Liver (tissue), 9 donors: ENCODE measurements around the gene ASPHD1. TPM values are rescaled to one million over a fixed set of nuclear protein-coding genes. Genes with fewer than 3 reads are reported as not detected.
A peak's percentile ranks its signal among the peaks of the same experiment; 100 is the strongest.

Source experiments
- DNase-seq: peaks from one replicate; pipeline ENCODE4 v3.0.0-alpha.2; 2017; ENCODE audit warnings: low spot score
- H3K27ac ChIP-seq, 2 donors: one replicate each; pipeline ENCODE4 v1.7.0; 2013; ENCODE audit warnings: inconsistent platforms in 2 of 2, low read length in 2 of 2, control low read depth in 1 of 2, low read depth in 1 of 2, mild to moderate bottlenecking in 1 of 2
- H3K27me3 ChIP-seq, 4 donors: one replicate each; pipeline versions ENCODE4 v1.6.1 to v1.7.0; 2013; ENCODE audit warnings: low read length in 3 of 4, inconsistent platforms in 1 of 4, mild to moderate bottlenecking in 1 of 4, moderate library complexity in 1 of 4; ENCODE audit not compliant: control insufficient read depth in 4 of 4, insufficient read depth in 4 of 4
- H3K36me3 ChIP-seq, 4 donors: one replicate each; pipeline versions ENCODE4 v1.6.1 to v1.7.0; 2013; ENCODE audit warnings: low read length in 3 of 4, mild to moderate bottlenecking in 3 of 4, low read depth in 1 of 4, moderate library complexity in 1 of 4; ENCODE audit not compliant: control insufficient read depth in 4 of 4, insufficient read depth in 3 of 4
- H3K4me1 ChIP-seq, 4 donors: one replicate each; pipeline versions ENCODE4 v1.6.1 to v1.7.0; 2013; ENCODE audit warnings: low read length in 3 of 4, mild to moderate bottlenecking in 3 of 4, moderate library complexity in 1 of 4; ENCODE audit not compliant: control insufficient read depth in 4 of 4, insufficient read depth in 4 of 4
- H3K4me3 ChIP-seq, 3 donors: one replicate each; pipeline versions ENCODE4 v1.6.1 to v1.7.0; 2013; ENCODE audit warnings: low read length in 3 of 3, control low read depth in 1 of 3, low read depth in 1 of 3, mild to moderate bottlenecking in 1 of 3
- H3K9ac ChIP-seq, 2 donors: one replicate each; pipeline ENCODE4 v1.7.0; 2013; ENCODE audit warnings: low read length in 2 of 2, mild to moderate bottlenecking in 2 of 2, moderate library complexity in 2 of 2, control low read depth in 1 of 2, low read depth in 1 of 2
- H3K9me3 ChIP-seq, 4 donors: one replicate each; pipeline versions ENCODE4 v1.6.1 to v1.7.0; 2013; ENCODE audit warnings: low read length in 3 of 4; ENCODE audit not compliant: control insufficient read depth in 4 of 4
- ATF3 ChIP-seq: IDR thresholded peaks from 2 replicates; pipeline ENCODE4 v1.6.1; 2016; ENCODE audit warnings: antibody characterized with exemption
- CTCF ChIP-seq: fragments of 150-350 bp; IDR thresholded peaks from 2 replicates; pipeline ENCODE4 v1.5.1; 2017; ENCODE audit warnings: improper control_type of control experiment, low read depth, low read length; ENCODE audit not compliant: missing input control
- FOXA2 ChIP-seq: IDR thresholded peaks from 2 replicates; pipeline ENCODE4 v1.6.1; 2016; ENCODE audit warnings: antibody characterized with exemption
- GABPA ChIP-seq, 2 donors: IDR thresholded peaks in 1 of 2; conservative IDR thresholded peaks in 1 of 2; 2 replicates each; pipeline ENCODE4 v1.6.1; 2016; ENCODE audit warnings: antibody characterized with exemption in 2 of 2, mild to moderate bottlenecking in 1 of 2, moderate library complexity in 1 of 2
- HNF4A ChIP-seq, 2 donors: conservative IDR thresholded peaks; 2 replicates each; pipeline ENCODE4 v1.6.1; 2016; ENCODE audit warnings: antibody characterized with exemption in 2 of 2, mild to moderate bottlenecking in 2 of 2
- HNF4G ChIP-seq: IDR thresholded peaks from 2 replicates; pipeline ENCODE4 v1.6.1; 2016; ENCODE audit warnings: antibody characterized with exemption
- RAD21 ChIP-seq, 2 donors: IDR thresholded peaks; 2 replicates each; pipeline ENCODE4 v1.6.1; 2016; ENCODE audit warnings: antibody characterized with exemption in 2 of 2, mild to moderate bottlenecking in 2 of 2
- REST ChIP-seq: IDR thresholded peaks from 2 replicates; pipeline ENCODE4 v1.6.1; 2016; ENCODE audit warnings: antibody characterized with exemption, mild to moderate bottlenecking
- RXRA ChIP-seq, 2 donors: IDR thresholded peaks; 2 replicates each; pipeline ENCODE4 v1.6.1; 2017 to 2018; ENCODE audit warnings: antibody characterized with exemption in 2 of 2, mild to moderate bottlenecking in 1 of 2
- YY1 ChIP-seq: IDR thresholded peaks from 2 replicates; pipeline ENCODE4 v1.6.1; 2016; ENCODE audit warnings: antibody characterized with exemption, mild to moderate bottlenecking
- ZBTB33 ChIP-seq: IDR thresholded peaks from 2 replicates; pipeline ENCODE4 v1.6.1; 2016; ENCODE audit warnings: antibody characterized with exemption
- WGBS: extraction: QIAGEN DNeasy Blood & Tissue Kit; methylation state at CpG from one replicate; pipeline ENCODE4 v1.1.7; 2013; 5-methylcytosine and 5-hydroxymethylcytosine counted together
- polyA plus RNA-seq, 2 donors: library from polyadenylated mRNA; stranded (reverse) in 1 of 2; unstranded in 1 of 2; fragments of 200-250 nt in 1 of 2; fragments of >200 nt in 1 of 2; fragmentation: Nextera tagmentation in 1 of 2; extraction: Ambion mirVana in 1 of 2; gene quantifications; one replicate each; pipeline versions ENCODE4 v1.2.1 to v1.2.3, GENCODE V29; 2013 to 2015
- total RNA-seq, 2 donors: library from RNA; depleted of rRNA; stranded (reverse); fragments of >200 nt; gene quantifications; one replicate each; pipeline ENCODE4 v1.2.3, GENCODE V29; 2014
- donor health status: healthy.
- donor health status: healthy.
- donor health status: healthy.
- donor health status: healthy.
- donor health status: healthy.

Gene ASPHD1
- total and polyA plus RNA-seq, 4 donors, result 0.25 to 0.28 TPM; not detected in 2

GRCh38 chr16:29898804-29899515 lies 1.3 kb upstream of the ASPHD1 start:
- H3K9me3 ChIP-seq, result no peaks in the 10 kb centered on the region
- H3K27me3 ChIP-seq, result peaks cover 0 to 6% (median 1%) of the 10 kb centered on the region in 4 donors
- H3K9ac ChIP-seq, result no peak overlapping the region
- DNase-seq, result no peak
- 2% methylated on average over 25 of the region's 25 CpGs for WGBS
- no peaks in the 10 kb centered on the region for H3K36me3 ChIP-seq
- peak overlapping the region in 1 of 3 donors; percentile 5 for H3K4me3 ChIP-seq
- H3K27ac ChIP-seq, result no peak overlapping the region
- no peak for TF ChIP-seq ATF3
- no peak for TF ChIP-seq RXRA (IDR thresholded peaks at IDR 0.05)
- H3K4me1 ChIP-seq, result peaks cover 2 to 12% (median 6%) of the 10 kb centered on the region in 4 donors

- H3K27ac ChIP-seq, result no peak within 1 kb of the TSS
- peak; percentile 85 for DNase-seq
- H3K9me3 ChIP-seq, result no peaks in the 10 kb centered on the region
- H3K36me3 ChIP-seq, result no peaks in the 10 kb centered on the region
- no peak within 1 kb of the TSS for H3K9ac ChIP-seq
- TF ChIP-seq GABPA (IDR thresholded peaks at IDR 0.05 in 1 of 2, conservative IDR thresholded peaks at IDR 0.05 in 1 of 2), result no peak
- peak; percentile 98 for TF ChIP-seq REST
- 2% methylated on average over 29 of the region's 29 CpGs for WGBS
- peak within 1 kb of the TSS in 2 of 3 donors; percentile 25 to 65 for H3K4me3 ChIP-seq
- peaks cover 0 to 6% (median 1%) of the 10 kb centered on the region in 4 donors for H3K27me3 ChIP-seq
- H3K4me1 ChIP-seq, result peaks cover 2 to 12% (median 6%) of the 10 kb centered on the region in 4 donors
Observed at GRCh38 chr16:29899516-29900101, 679 bp upstream of the ASPHD1 start, which contains the start of gene SEZ6L2. SEZ6L2 (minus strand) TSS chr16:29899550; CDS start chr16:29899019, 531 bp downstream.

GRCh38 chr16:29900888-29901606 lies 759 bp downstream of the ASPHD1 start:
- H3K27ac ChIP-seq, result no peak overlapping the region
- no peak for DNase-seq
- peaks cover 2 to 12% (median 6%) of the 10 kb centered on the region in 4 donors for H3K4me1 ChIP-seq
- WGBS, result 52% methylated on average over 31 of the region's 31 CpGs
- no peaks in the 10 kb centered on the region for H3K9me3 ChIP-seq
- no peak overlapping the region for H3K9ac ChIP-seq
- no peak overlapping the region for H3K4me3 ChIP-seq
- H3K36me3 ChIP-seq, result no peaks in the 10 kb centered on the region
- no peak for TF ChIP-seq HNF4A (conservative IDR thresholded peaks at IDR 0.05)
- no peak for TF ChIP-seq RAD21 (IDR thresholded peaks at IDR 0.05)
- TF ChIP-seq YY1, result no peak
- no peak for TF ChIP-seq ZBTB33
- TF ChIP-seq HNF4G, result no peak
- no peak for TF ChIP-seq CTCF
- no peak for TF ChIP-seq FOXA2
- H3K27me3 ChIP-seq, result peaks cover 0 to 6% (median 1%) of the 10 kb centered on the region in 4 donors
